GM06990 (cell line): ENCODE measurements around the gene CCDC87.

Experiments used
- DNase-seq: peaks from one replicate; pipeline ENCODE4 v3.0.0-alpha.2; 2011; ENCODE audit not compliant: insufficient read length; ENCODE audit errors: extremely low read depth
- H3K27me3 ChIP-seq: replicated peaks from 2 replicates; pipeline ENCODE4 v1.6.0; 2011; ENCODE audit warnings: low read length; ENCODE audit not compliant: control insufficient read depth, insufficient read depth
- H3K36me3 ChIP-seq: 2 replicates; pipeline ENCODE4 v1.5.1; 2011; ENCODE audit warnings: low read length; ENCODE audit not compliant: control insufficient read depth, insufficient read depth
- H3K4me3 ChIP-seq: replicated peaks from 2 replicates; pipeline ENCODE4 v1.5.1; 2011; ENCODE audit warnings: low read depth, mild to moderate bottlenecking, control low read depth, low read length
- TF ChIP-seq, protein P1 (sequence below): IDR thresholded peaks from 2 replicates; pipeline ENCODE4 v1.5.1; 2011; ENCODE audit warnings: low read length, control low read depth, mild to moderate bottlenecking, inconsistent platforms; ENCODE audit not compliant: insufficient read depth, poor library complexity, severe bottlenecking

The CCDC87 gene

DNA sequence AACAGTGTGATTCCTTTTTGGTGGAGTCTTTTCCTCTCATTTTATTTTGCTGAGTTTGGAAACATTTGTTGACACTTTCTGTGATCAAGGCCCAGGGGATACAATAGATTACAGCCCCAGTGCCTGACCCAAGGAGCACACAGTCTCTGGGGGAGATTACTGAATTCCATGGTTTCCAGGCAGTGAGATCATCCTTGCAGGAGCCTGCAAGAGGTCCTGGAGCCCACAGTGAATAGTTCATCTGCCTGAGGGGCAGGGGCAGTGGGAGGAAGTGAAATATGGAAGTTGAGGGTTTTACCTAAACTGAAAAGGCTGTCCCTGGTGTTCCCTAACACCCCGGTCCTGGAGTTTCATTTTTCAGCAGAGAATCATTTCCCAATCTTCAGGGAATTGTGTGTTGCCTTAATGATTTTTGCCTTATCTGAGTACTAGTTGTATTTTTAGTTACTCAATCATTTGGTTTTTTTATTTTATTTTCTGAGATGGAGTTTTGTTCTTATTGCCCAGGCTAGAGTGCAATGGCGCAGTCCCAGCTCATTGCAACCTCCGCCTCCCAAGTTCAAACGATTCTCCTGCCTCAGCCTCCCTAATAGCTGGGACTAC, 7.9 kb upstream of the CCDC87 start:
- H3K36me3 ChIP-seq, result peaks cover 24% of the 10 kb centered on the region
- H3K27me3 ChIP-seq, result no peaks in the 10 kb centered on the region
- no peak overlapping the region for H3K4me3 ChIP-seq
- no peak for DNase-seq
- TF ChIP-seq, protein P1, sequence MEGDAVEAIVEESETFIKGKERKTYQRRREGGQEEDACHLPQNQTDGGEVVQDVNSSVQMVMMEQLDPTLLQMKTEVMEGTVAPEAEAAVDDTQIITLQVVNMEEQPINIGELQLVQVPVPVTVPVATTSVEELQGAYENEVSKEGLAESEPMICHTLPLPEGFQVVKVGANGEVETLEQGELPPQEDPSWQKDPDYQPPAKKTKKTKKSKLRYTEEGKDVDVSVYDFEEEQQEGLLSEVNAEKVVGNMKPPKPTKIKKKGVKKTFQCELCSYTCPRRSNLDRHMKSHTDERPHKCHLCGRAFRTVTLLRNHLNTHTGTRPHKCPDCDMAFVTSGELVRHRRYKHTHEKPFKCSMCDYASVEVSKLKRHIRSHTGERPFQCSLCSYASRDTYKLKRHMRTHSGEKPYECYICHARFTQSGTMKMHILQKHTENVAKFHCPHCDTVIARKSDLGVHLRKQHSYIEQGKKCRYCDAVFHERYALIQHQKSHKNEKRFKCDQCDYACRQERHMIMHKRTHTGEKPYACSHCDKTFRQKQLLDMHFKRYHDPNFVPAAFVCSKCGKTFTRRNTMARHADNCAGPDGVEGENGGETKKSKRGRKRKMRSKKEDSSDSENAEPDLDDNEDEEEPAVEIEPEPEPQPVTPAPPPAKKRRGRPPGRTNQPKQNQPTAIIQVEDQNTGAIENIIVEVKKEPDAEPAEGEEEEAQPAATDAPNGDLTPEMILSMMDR, result no peak

DNA sequence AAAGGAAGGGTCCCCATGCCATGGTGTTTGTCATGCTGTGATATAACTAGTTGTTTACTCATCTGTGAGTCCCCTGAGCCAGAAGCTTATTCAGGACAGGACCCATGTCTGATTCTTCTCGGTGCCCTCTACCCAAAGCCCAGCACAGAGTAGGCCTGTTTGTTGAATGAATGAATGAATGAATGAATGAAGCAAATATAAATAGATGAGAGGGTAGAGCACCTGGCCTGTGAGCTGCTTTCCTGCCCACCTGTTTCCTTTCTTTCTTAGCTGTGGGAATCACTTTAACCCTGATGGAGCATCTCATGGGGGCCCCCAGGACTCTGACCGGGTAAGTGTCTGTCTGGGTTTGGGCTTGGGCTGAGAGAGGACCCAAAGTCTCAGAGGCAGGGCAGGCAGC, 7.4 kb upstream of the CCDC87 start:
- Histone ChIP-seq H3K36me3 (peaks cover 19% of the 10 kb centered on the region), H3K27me3 (no peaks in the 10 kb centered on the region), H3K4me3 (no peak overlapping the region)
- no peak for DNase-seq
- TF ChIP-seq, protein P1, result no peak

DNA sequence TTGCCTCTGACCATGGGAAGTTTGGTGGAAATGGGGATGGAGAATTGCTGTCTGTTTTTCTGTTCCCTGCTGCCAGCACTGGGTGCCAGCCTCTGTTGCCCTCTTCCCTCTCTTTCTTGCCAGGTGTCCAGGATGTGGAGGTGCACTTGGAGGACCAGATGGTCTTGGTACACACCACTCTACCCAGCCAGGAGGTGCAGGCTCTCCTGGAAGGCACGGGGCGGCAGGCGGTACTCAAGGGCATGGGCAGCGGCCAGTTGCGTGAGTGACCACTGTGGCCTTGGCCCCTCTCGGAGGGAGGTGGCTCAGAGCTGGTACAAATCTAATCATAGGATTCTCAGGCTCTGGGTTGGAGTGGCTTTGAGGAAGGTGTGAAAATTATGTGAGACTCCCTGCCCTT, 6.1 kb upstream of the CCDC87 start:
- peaks cover 15% of the 10 kb centered on the region for H3K36me3 ChIP-seq
- TF ChIP-seq, protein P1, result no peak
- no peaks in the 10 kb centered on the region for H3K27me3 ChIP-seq
- H3K4me3 ChIP-seq, result no peak overlapping the region
- DNase-seq, result no peak

DNA sequence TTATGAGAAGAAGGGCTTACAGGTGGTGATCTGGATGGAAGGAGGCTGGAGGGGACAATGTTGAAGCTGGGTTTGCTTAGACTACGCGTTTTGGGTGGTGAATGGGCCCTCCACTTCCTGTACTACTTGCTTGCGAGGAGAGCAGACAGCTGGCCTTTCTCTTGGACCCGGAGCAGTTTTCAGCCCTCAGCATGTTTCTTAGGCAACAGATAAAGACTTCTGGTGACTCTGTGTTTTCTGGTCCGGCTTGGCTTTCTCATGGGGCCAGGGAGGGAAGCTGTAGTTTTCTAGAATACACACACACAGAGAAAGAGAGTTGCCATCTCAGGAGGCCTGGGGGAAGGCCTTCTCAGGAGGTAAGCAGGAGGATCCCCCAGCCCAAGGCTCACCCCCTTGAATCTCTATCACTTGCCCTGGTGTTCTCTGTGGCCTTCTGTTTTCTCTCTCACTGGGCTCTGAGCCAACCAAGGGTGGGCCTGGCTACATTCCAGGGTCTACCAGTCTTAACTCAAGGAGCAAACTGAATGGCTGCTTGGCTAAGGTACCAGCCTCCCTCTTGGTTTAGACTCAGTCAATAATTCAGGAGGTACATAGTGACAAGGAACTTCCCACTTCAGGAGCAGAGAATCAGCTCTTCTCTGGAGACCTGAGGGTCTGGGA, 2.5 kb upstream of the CCDC87 start:
- Histone ChIP-seq H3K36me3 (peaks cover 6% of the 10 kb centered on the region), H3K4me3 (no peak overlapping the region), H3K27me3 (no peaks in the 10 kb centered on the region)
- TF ChIP-seq, protein P1, result no peak
- DNase-seq, result no peak

DNA sequence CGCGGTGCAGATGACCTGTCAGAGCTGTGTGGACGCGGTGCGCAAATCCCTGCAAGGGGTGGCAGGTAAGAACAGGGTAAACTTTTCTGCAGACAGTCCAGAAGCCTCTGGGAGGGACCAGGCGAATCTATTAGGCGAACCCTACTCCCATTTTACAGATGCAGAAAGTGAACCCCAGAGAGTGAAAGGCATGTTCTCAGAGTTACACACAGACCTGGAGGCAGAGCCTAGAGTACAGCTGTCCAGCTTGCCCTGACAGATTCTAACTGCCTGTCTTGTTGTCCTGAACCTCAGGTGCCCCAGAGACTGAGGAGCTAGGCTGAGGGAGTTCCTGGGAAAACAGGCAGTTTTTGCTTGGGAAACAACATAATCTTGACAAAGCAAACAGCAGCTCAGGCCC, 787 bp upstream of the CCDC87 start:
- peak overlapping the region; percentile 69 for H3K4me3 ChIP-seq
- H3K27me3 ChIP-seq, result no peaks in the 10 kb centered on the region
- DNase-seq, result no peak
- TF ChIP-seq, protein P1, result no peak
- H3K36me3 ChIP-seq, result no peaks in the 10 kb centered on the region
